Transverse colon (tissue), 4 donors: ENCODE results near the gene DMD.

Experiments used
- CTCF ChIP-seq, 5 experiments: fragments of 200-600 bp in 3 of 5; fragments of 450-650 bp in 2 of 5; sonication (generic) in 3 of 5; IDR thresholded peaks; 1 replicate in 2 of 5; 2 replicates in 3 of 5; pipeline ENCODE4 v1.5.1; 2016 to 2017; ENCODE audit warnings: antibody characterized with exemption in 5 of 5, inconsistent platforms in 3 of 5, mild to moderate bottlenecking in 2 of 5, moderate library complexity in 1 of 5
- EP300 ChIP-seq: sonication (generic); formaldehyde crosslinking; IDR thresholded peaks from one replicate; pipeline ENCODE4 v1.6.1; 2017; ENCODE audit warnings: antibody characterized with exemption, low read depth
- POLR2A ChIP-seq: fragments of 450-650 bp; IDR thresholded peaks from one replicate; pipeline ENCODE4 v1.6.1; 2016; ENCODE audit warnings: antibody characterized with exemption, mild to moderate bottlenecking, moderate library complexity
- POLR2AphosphoS5 ChIP-seq, 3 donors: sonication (generic); formaldehyde crosslinking; IDR thresholded peaks; one replicate each; pipeline ENCODE4 v1.6.1; 2016; ENCODE audit warnings: antibody characterized with exemption in 3 of 3

- TF ChIP-seq POLR2A (no peak), CTCF (IDR thresholded peaks at IDR 0.05) (no peak), POLR2AphosphoS5 (IDR thresholded peaks at IDR 0.05) (no peak), EP300 (no peak)
These were observed 1920.2 kb downstream of the DMD start for GRCh38 chrX:31291131-31291530.
